ENCODE data around the gene FKTN. TPM values are rescaled to one million over a fixed set of nuclear protein-coding genes. Genes with fewer than 3 reads are reported as not detected.

The FKTN gene
- total and polyA plus RNA-seq, 9 of the 15 experiments (the other 6 are each of a cell fraction or from before 2014, with no cell fraction given) = 5.4 to 16.3 (median 10.4) TPM

GRCh38 chr9:105681724-105682123 is 123.8 kb downstream of the FKTN start:
- Histone ChIP-seq H3K4me1 (replicated peaks in 1 of 2; ENCODE audit: control insufficient read depth in 2 of 2, insufficient read depth in 2 of 2, low read length in 2 of 2) (peaks cover 0 to 19% of the 10 kb centered on the region in 2 experiments; a peak in 2 of 5 replicates), H3K27ac (ENCODE audit: extremely low read depth, low read depth, low read length) (no peak overlapping the region; the same call in 2 of the 3 replicates), H4K20me1 (replicated peaks; ENCODE audit: control insufficient read depth, insufficient read depth, low read length) (no peaks in the 10 kb centered on the region), H3K79me2 (ENCODE audit: control insufficient read depth, insufficient read depth, low read length) (no peaks in the 10 kb centered on the region), H3K4me2 (ENCODE audit: insufficient read depth, low read length) (no peak overlapping the region), H3K4me3 (no peak overlapping the region), H3K27me3 (ENCODE audit: control insufficient read depth in 2 of 2, insufficient read depth in 2 of 2, low read length in 2 of 2) (no peaks in the 10 kb centered on the region), H2AFZ (ENCODE audit: low read depth, low read length) (no peak overlapping the region), H3K9me1 (ENCODE audit: control insufficient read depth, insufficient read depth, low read length) (no peaks in the 10 kb centered on the region), H3K36me3 (ENCODE audit: control insufficient read depth, insufficient read depth, low read length) (no peaks in the 10 kb centered on the region), H3K9me3 (replicated peaks; ENCODE audit: control insufficient read depth, insufficient read depth, low read depth, low read length) (no peaks in the 10 kb centered on the region), H3K9ac (ENCODE audit: insufficient read depth in 1 of 2, low read depth in 2 of 2, low read length in 2 of 2) (no peak overlapping the region)
- intact Hi-C loops (cut with micrococcal nuclease) (no loop called here), in situ Hi-C loops (cut with MboI) (no loop called here)
- POLR2A ChIA-PET = interaction anchor here (0.8 to 1.9 kb wide), 4 partner anchors 11 to 49 kb away, joined by 3 to 13 read pairs (median 5); partner anchors contain the start of gene TMEM38B
- DNase-seq (ENCODE audit: extremely low read depth in 1 of 4, low spot score in 3 of 4) = peak; percentile 68 to 85 (median 76)
- 50% methylated on average over 1 of the region's 1 CpG for WGBS (ENCODE audit: insufficient coverage, low coverage, missing lambda C conversion rate)
- FAIRE-seq = peak; percentile 80
- CTCF ChIA-PET (ENCODE audit: low intra/inter-chr PET ratio) = interaction anchor here (0.6 to 0.9 kb wide), 2 partner anchors 11 to 194 kb away, joined by 3 to 4 read pairs; no protein-coding TSS in a partner anchor
- ATAC-seq = peak; percentile 96
- no TSS peak for BruUV-seq (replicated peaks)
- 0 out of 2 replicates have a peak, but pooled peaks have one; percentile 40 for TF ChIP-seq LEF1 (IDR thresholded peaks at IDR 0.05)
- TF ChIP-seq ARID3A (IDR thresholded peaks at IDR 0.05; ENCODE audit: borderline replicate concordance, low read depth, low read length) = 0 out of 2 replicates have a peak, but pooled peaks have one; percentile 23
- TF ChIP-seq HNRNPL (IDR thresholded peaks at IDR 0.05; ENCODE audit: low read depth, low read length) = no peak
- TF ChIP-seq JUN (IDR thresholded peaks at IDR 0.05; ENCODE audit: borderline replicate concordance, low read depth, low read length) = peak; percentile 81
- TF ChIP-seq JUN (CRISPR knock-in tag; IDR thresholded peaks at IDR 0.05; ENCODE audit: borderline replicate concordance) = no peak
- TF ChIP-seq BACH1 (tag; IDR thresholded peaks at IDR 0.05) = peak; percentile 66; the same call in 1 of the 2 replicates
- no peak for TF ChIP-seq EP400 (IDR thresholded peaks at IDR 0.05)
- TF ChIP-seq SMARCE1 (IDR thresholded peaks at IDR 0.05) = peak; percentile 94
- TF ChIP-seq POLR2AphosphoS5 (IDR thresholded peaks at IDR 0.05; ENCODE audit: control insufficient read depth, insufficient read depth, low read depth, low read length) = peak; percentile 75
- 0 out of 2 replicates have a peak, but pooled peaks have one; percentile 21 for TF ChIP-seq CREB1 (IDR thresholded peaks at IDR 0.05)
- no peak for TF ChIP-seq CREB1 (CRISPR knock-in tag; IDR thresholded peaks at IDR 0.05)
- TF ChIP-seq ZNF263 (CRISPR knock-in tag; IDR thresholded peaks at IDR 0.05; ENCODE audit: borderline replicate concordance) = no peak
- no peak for TF ChIP-seq ATF1 (CRISPR knock-in tag; IDR thresholded peaks at IDR 0.05)
- TF ChIP-seq ATF1 (tag; IDR thresholded peaks at IDR 0.05) = 0 out of 2 replicates have a peak, but pooled peaks have one; percentile 23
- TF ChIP-seq YBX1 (IDR thresholded peaks at IDR 0.05) = no peak
- TF ChIP-seq TRIM24 (IDR thresholded peaks at IDR 0.05) = peak; percentile 82 to 85
- peak; percentile 91 for TF ChIP-seq SMARCA4 (IDR thresholded peaks at IDR 0.05)
- TF ChIP-seq HNRNPUL1 (IDR thresholded peaks at IDR 0.05; ENCODE audit: low read length) = no peak
- no peak for TF ChIP-seq PURB (CRISPR knock-in tag; IDR thresholded peaks at IDR 0.05; ENCODE audit: low read depth)
- TF ChIP-seq NFIC (IDR thresholded peaks at IDR 0.05) = peak; percentile 60
- no peak for TF ChIP-seq IRF2 (CRISPR knock-in tag; IDR thresholded peaks at IDR 0.05)
- no peak for TF ChIP-seq ATF6 (CRISPR knock-in tag; IDR thresholded peaks at IDR 0.05)
- no peak for TF ChIP-seq ZNF24 (IDR thresholded peaks at IDR 0.05)
